GM06990 (cell line): ENCODE data around the gene BRAP.
A peak's percentile ranks its signal among the peaks of the same experiment; 100 is the strongest.
"Not testable (repeated sequence)": the region's sequence is repeated elsewhere in the genome, so short reads cannot be mapped to it uniquely, and the experiment has no call there.

Source experiments
- DNase-seq: peaks from one replicate; pipeline ENCODE4 v3.0.0-alpha.2; 2011; ENCODE audit not compliant: insufficient read length; ENCODE audit errors: extremely low read depth
- H3K27me3 ChIP-seq: replicated peaks from 2 replicates; pipeline ENCODE4 v1.6.0; 2011; ENCODE audit warnings: low read length; ENCODE audit not compliant: control insufficient read depth, insufficient read depth
- H3K36me3 ChIP-seq: 2 replicates; pipeline ENCODE4 v1.5.1; 2011; ENCODE audit warnings: low read length; ENCODE audit not compliant: control insufficient read depth, insufficient read depth
- H3K4me3 ChIP-seq: replicated peaks from 2 replicates; pipeline ENCODE4 v1.5.1; 2011; ENCODE audit warnings: low read depth, mild to moderate bottlenecking, control low read depth, low read length
- CTCF ChIP-seq: IDR thresholded peaks from 2 replicates; pipeline ENCODE4 v1.5.1; 2011; ENCODE audit warnings: low read length, control low read depth, mild to moderate bottlenecking, inconsistent platforms; ENCODE audit not compliant: insufficient read depth, poor library complexity, severe bottlenecking

The BRAP gene

GRCh38 chr12:111597831-111598636, 87.7 kb downstream of the BRAP start:
- Histone ChIP-seq H3K36me3 (no peaks in the 10 kb centered on the region), H3K4me3 (peak overlapping the region; percentile 91), H3K27me3 (no peaks in the 10 kb centered on the region)
- peak; percentile 52 for DNase-seq
- TF ChIP-seq CTCF, result no peak

GRCh38 chr12:111596985-111597830, 88.5 kb downstream of the BRAP start:
- peak overlapping the region; percentile 91 for H3K4me3 ChIP-seq
- H3K36me3 ChIP-seq, result no peaks in the 10 kb centered on the region
- TF ChIP-seq CTCF, result no peak
- peak; percentile 49 for DNase-seq
- no peaks in the 10 kb centered on the region for H3K27me3 ChIP-seq

- not testable (repeated sequence) for H3K4me3 ChIP-seq, H3K36me3 ChIP-seq, H3K27me3 ChIP-seq, DNase-seq
These were observed 90.4 kb downstream of the BRAP start for GRCh38 chr12:111595341-111595835.
